Right atrium auricular region (tissue), 2 donors: ENCODE measurements around the gene HASPIN. TPM values are rescaled to one million over a fixed set of nuclear protein-coding genes. Genes with fewer than 3 reads are reported as not detected.

Source experiments
- DNase-seq: peaks from one replicate; pipeline ENCODE4 v3.0.0-alpha.2; 2019; ENCODE audit warnings: low spot score
- H3K27ac ChIP-seq, 2 donors: fragments of 200-600 bp; sonication (generic); 1 replicate in 1 of 2; 2 replicates in 1 of 2; pipeline ENCODE4 v1.5.1; 2016 to 2019
- H3K27me3 ChIP-seq, 2 donors: fragments of 200-600 bp; sonication (generic); one replicate each; pipeline versions ENCODE4 v1.5.1 to v1.6.0; 2017 to 2019
- H3K36me3 ChIP-seq: fragments of 200-600 bp; sonication (generic); one replicate; pipeline ENCODE4 v1.5.1; 2016
- H3K4me1 ChIP-seq, 2 donors: fragments of 200-600 bp; sonication (generic); one replicate each; pipeline versions ENCODE4 v1.5.1 to v1.6.0; 2017 to 2019
- H3K4me3 ChIP-seq, 2 donors: fragments of 200-600 bp; sonication (generic); 1 replicate in 1 of 2; 2 replicates in 1 of 2; pipeline ENCODE4 v1.5.1; 2017 to 2019; ENCODE audit warnings: mild to moderate bottlenecking in 1 of 2, moderate library complexity in 1 of 2
- H3K9me3 ChIP-seq, 2 donors: fragments of 200-600 bp; sonication (generic); one replicate each; pipeline ENCODE4 v1.5.1; 2019
- CTCF ChIP-seq, 2 donors: fragments of 200-600 bp; sonication (generic); IDR thresholded peaks; one replicate each; pipeline ENCODE4 v1.5.1; 2019; ENCODE audit warnings: antibody characterized with exemption in 2 of 2
- total RNA-seq, 2 donors: library from RNA; depleted of rRNA; stranded (reverse); fragments of >200 nt; gene quantifications; one replicate each; pipeline ENCODE4 v1.1.0, GENCODE V29; 2016

HASPIN gene
- total RNA-seq, 2 donors from 2014 or later: not detected

DNA sequence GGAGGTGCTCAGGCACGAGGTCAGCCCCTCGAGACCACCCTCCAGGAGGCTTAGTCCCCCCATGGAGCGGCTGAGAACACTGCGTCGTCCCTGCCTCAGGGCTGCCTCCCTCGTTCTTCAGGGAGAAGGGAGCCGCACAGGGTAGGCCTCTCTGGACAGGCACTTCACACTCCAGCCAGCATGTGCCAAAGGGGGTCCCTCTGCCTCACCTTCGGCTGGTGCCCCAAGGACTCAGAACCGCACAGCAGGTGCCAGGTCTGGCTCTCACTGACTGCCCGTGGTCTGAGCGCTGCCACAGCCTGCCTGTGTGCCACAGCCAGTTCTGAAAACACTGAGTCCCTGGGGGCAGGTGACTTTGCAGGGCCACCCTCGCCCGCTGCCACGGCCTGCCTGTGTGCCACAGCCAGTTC, 34.8 kb upstream of the HASPIN start:
- Histone ChIP-seq H3K36me3 (no peaks in the 10 kb centered on the region), H3K4me3 (no peak overlapping the region), H3K27me3 (peaks cover 0 to 4% of the 10 kb centered on the region in 2 donors), H3K27ac (no peak overlapping the region), H3K4me1 (no peaks in the 10 kb centered on the region), H3K9me3 (no peaks in the 10 kb centered on the region)
- no peak for DNase-seq
- TF ChIP-seq CTCF (IDR thresholded peaks at IDR 0.05): no peak

DNA sequence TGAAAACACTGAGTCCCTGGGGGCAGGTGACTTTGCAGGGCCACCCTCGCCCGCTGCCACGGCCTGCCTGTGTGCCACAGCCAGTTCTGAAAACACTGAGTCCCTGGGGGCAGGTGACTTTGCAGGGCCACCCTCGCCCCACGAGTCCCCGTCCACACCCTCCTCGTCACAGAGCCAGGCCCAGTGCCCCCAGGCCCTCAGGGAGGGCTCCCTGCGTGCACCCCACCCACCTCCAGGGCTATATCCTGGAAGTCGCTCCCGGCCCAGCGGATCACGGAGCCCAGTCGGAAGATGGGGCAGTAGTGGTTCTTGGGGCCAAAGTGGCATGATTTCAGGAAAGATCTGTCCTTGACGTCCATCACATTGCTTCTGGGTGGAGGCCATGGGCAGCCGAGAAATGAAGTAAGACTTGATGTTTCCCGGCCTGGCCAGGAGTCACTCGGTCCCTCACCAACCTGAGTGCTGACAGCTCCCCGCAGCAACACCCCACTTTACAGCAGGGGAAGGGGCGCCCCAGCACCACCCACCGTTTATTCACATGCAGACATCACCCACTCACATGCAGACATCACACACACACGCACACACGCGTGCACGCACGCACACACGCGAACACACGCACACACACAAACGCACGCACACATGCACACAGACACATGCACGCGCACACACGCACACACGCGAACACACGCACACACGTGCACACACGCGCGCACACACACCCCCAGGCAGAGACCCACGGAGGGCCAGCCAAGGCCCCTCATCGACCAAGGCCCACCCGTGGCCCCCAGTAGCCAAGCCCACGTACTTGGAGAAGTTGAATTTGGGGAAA, 34.2 kb upstream of the HASPIN start:
- TF ChIP-seq CTCF (IDR thresholded peaks at IDR 0.05): no peak
- Histone ChIP-seq H3K27me3 (peaks cover 0 to 4% of the 10 kb centered on the region in 2 donors), H3K36me3 (no peaks in the 10 kb centered on the region), H3K4me1 (no peaks in the 10 kb centered on the region), H3K27ac (no peak overlapping the region), H3K4me3 (no peak overlapping the region), H3K9me3 (no peaks in the 10 kb centered on the region)
- no peak for DNase-seq

DNA sequence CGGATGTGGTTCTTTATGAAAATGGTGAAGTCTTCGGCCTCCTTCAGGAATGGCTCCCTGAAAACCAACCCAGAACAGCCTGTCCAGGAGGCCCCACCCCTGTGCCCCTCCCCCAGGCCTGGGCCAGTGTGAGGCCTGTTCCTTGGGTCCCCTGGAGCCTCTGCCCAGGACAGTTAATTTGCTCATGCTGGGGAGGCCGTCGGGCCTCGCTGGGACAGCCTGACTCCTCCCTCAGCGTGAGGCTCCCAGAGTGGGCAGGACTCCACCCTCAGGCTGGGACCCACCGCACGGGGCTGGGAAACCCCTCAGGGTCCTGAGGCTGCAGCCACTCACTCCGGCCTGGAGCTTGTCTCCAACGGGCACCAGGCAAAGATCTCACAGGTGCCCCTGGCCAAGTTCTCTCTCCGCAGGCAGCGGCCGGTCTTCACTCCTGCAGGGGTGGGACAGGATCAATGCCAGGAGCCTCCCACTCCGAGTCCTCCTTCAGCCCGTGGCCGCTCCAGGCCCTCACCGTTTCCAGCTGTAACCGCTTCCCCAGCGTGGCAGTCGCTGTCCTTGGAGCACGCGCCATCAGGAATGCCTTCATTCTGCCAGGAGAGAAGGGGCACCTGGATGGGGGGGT, 33.5 kb upstream of the HASPIN start:
- no peaks in the 10 kb centered on the region for H3K36me3 ChIP-seq
- no peaks in the 10 kb centered on the region for H3K9me3 ChIP-seq
- no peak overlapping the region for H3K27ac ChIP-seq
- peaks cover 0 to 7% of the 10 kb centered on the region in 2 donors for H3K27me3 ChIP-seq
- TF ChIP-seq CTCF (IDR thresholded peaks at IDR 0.05): no peak
- no peak for DNase-seq
- peaks cover 0 to 7% of the 10 kb centered on the region in 2 donors for H3K4me1 ChIP-seq
- H3K4me3 ChIP-seq: no peak overlapping the region

GRCh38 chr17:3691617-3692067, 32.1 kb upstream of the HASPIN start:
- Histone ChIP-seq H3K4me3 (no peak overlapping the region), H3K36me3 (no peaks in the 10 kb centered on the region), H3K9me3 (no peaks in the 10 kb centered on the region), H3K27ac (no peak overlapping the region), H3K4me1 (peaks cover 0 to 22% of the 10 kb centered on the region in 2 donors), H3K27me3 (peaks cover 0 to 11% of the 10 kb centered on the region in 2 donors)
- no peak for TF ChIP-seq CTCF (IDR thresholded peaks at IDR 0.05)
- no peak for DNase-seq

GRCh38 chr17:3692346-3692745, 31.4 kb upstream of the HASPIN start:
- no peak for DNase-seq
- Histone ChIP-seq H3K27me3 (peaks cover 0 to 11% of the 10 kb centered on the region in 2 donors), H3K27ac (no peak overlapping the region)

More at GRCh38 chr17:3692346-3692745, 31.4 kb upstream of the HASPIN start:
- Histone ChIP-seq H3K36me3 (no peaks in the 10 kb centered on the region), H3K9me3 (no peaks in the 10 kb centered on the region), H3K4me3 (no peak overlapping the region), H3K4me1 (peaks cover 0 to 24% of the 10 kb centered on the region in 2 donors)
- TF ChIP-seq CTCF (IDR thresholded peaks at IDR 0.05): no peak
